ENCODE results near the gene RAB40C. TPM values are rescaled to one million over a fixed set of nuclear protein-coding genes. Genes with fewer than 3 reads are reported as not detected.

The RAB40C gene
- total RNA-seq, 1 experiment from 2014 or later = 15.2 TPM

DNA sequence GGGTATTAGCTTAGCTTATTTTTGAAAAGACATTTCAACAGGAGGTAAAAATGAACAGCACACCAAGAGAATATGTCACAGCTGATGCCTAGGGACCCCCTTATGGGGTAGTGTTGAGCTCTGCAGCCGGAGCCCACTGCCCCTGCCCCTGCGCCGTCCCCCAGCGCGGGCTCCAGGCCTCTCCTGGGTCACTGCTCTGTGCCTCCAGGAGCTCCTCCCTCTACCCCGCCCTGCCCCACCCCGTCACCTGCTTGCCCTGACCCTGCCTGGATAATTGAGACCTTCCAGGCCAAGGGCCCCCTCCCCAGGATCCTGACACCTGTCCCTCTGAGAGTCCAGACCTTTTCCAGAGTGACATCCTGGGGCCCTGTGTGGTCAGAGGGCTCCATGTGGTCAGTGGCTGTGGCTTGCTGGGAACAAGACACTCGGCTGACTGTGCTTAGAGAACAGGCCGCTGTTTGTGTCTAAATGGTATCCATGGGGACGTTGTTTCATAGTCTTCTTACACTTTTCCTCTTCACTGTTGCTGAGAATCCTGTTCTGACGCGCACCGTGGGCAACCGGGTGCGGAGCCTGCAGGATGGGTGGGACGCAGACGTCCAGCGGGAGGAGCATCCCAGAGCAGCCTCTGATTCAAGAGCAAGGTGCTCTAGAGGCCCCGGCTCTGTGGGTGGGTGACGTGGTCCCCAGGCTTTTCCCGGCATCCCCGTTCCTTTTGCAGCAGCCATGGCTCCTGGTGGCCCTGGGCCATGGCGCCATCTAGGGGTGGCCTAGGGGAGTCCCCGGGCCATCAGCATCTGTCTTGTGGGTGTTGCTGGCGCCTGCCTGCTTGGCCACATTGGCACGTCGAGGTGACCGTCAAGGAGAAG, 20.9 kb downstream of the RAB40C start:
- DNase-seq (ENCODE audit: low read depth) = no peak

DNA sequence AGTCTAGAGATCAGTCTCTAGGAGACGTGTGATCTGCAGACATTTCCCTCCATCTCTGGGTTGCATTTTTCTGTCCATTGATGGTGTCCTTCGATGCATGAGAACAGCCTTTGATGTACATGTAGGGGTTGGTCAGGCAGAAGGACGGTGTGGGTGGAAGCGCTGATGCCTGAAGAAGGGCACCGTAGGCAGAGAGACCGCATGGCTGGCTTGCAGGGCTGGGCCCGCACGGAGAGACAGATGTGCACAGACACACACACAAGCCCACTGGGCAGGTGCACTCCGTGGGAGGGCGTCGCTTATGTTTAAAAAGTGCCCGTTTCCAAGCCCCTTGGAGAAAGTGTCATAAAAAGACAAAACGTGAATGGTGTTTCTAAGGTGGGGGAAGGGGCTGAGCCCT, 25.3 kb downstream of the RAB40C start:
- no peak for DNase-seq (ENCODE audit: low read depth)

DNA sequence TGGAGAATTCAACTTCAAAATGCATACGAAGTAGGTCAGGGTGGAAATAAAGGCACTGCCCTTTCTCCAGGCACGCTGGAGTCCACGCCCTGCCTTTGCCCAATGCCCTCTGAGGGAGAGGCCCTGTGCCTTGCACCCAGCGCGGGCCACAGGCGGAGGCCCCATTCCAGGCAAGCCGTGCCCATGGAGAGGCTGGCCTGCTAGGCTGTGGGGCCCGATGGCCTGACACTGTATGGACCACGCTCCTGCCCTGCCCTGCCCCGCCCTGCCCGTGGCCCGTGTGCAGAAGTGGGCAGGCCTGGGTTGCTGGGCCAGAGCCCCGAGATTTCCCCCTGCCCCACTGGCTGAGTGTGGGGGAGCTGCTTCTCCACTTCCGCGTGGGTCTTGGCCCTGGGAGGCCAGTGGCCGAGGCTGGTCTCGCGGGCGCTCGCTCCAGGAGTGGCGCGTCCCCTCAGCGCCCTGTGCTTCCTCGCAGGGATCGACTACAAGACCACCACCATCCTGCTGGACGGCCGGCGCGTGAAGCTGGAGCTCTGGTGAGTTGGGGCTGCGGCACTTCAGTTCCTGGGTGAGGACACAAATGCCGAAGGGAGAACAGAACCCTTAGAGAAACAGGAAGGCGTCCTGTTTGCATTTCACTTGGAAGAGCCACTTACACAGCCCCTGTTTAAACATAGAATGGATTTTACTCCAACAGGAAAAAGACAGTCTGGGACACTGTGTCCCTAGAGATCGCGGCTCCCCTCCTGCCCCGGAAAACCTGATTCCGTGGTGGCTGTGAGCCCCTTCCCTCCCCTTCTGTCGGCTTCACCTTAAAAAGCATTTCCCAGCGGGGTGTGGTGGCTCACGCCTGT, 27.1 kb downstream of the RAB40C start:
- no peak for DNase-seq (ENCODE audit: low read depth)

DNA sequence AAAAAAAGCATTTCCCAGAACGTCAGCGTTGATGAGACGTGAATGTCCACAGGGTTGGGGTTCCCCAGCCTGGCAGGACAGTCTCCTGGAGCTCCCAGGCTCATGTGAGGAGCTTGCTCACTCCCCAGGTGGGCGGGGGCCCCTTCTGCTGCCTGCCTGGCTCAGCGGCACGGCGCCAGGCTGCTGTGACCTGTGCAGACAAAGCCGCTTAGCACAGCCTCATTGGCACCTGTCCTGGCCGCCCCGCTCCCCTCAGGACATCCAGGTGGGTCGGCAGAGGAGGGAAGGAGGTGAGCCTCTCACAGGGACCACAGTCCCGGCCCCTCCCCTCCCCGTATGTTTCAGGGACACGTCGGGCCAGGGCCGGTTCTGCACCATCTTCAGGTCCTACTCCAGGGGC, 28.0 kb downstream of the RAB40C start:
- DNase-seq (ENCODE audit: low read depth) = no peak

DNA sequence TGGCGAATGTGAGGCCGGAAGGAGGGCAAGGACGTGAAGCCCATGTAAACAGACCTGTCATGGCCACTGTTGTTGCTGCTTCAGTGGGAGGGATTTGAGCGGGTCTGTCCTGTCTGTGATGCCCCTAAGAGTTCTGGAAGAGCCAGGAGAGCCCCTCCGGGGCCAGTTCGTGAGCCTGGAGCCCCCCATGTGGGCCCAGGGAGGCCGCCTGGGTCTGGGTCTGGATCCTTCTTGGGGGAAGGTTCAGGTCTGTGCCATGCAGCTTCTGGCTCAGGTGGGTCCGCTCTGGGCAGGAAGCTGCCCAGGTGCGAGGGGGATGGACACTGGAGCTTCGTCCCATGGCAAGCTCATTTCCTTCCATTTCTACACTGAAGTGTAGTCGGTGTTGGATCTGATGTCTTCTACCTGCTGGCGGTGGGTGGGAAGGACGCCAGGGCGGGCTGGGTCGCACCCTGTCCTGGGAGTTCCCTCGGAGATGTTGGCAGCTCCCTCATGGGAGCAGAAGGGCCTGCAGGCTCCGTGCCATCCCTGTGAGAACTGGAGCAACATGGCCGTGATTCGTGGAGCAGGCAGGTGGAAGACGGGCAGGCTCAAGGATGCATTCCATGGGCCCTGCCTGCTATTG, 29.7 kb downstream of the RAB40C start:
- DNase-seq (ENCODE audit: low read depth) = no peak

DNA sequence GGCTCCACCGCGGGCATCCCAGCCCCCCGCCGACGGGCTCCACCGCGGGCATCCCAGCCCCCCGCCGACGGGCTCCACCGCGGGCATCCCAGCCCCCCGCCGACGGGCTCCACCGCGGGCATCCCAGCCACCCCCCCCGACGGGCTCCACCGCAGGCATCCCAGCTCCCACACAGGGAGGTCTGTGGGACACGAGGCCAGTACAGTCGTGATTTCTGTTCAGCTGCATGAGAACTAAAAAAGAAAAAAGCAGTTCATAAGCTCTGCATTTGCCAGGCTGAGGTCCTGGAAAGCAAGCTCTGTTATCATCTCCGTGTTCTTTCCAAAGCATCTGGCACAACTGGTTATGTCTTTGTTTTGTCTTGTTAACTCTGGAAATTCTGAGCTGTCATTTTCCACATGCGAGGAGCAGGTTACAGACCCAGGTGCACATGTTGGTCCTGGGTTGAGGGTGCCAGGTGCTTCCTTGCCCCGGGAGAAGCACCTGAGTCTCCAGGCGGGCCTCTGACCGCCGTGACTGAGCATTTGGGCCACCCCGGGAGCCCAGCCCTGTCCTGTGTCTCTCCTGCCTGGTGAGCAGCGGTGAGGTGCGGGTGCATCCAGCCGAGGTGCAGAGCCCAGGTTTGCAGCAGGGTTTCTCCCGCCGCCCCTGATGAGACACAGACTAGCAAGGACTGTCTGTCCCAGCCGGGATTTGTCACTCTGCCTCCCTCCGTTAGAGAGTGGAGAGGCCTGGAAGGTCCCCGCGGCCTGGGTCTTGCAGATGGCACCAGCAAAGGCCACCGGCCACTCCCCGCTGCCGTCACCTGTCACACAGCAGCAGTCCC, 31.0 kb downstream of the RAB40C start:
- no peak for DNase-seq (ENCODE audit: low read depth)

DNA sequence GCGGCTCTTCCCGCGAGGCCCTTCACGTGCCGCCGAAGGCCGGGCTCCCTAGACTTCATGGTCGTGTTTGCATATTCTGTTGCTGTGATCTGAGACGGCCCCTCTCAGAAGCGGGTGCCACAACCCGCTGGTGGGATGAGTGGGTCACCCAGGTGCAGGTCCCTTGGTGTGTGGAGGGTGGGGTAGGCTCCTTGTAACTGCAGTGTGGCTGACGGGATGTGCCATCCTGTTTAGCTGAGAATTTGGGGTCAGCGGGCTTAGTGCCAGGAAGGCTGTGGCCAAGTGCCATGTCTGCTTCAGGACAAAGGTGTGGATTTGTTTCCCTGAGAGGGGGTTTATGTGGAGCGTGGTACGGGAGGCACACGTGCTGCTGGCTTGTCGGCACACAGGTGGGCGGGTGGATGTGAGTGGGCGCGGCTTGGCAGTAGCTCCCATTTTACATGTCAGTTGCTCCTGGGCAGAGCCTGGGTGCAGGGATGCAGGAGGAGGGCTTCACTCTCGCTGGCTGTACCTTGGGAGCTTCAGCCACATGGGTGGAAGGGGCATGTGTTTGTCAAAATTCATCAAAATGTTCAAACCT, 31.8 kb downstream of the RAB40C start:
- no peak for DNase-seq (ENCODE audit: low read depth)

DNA sequence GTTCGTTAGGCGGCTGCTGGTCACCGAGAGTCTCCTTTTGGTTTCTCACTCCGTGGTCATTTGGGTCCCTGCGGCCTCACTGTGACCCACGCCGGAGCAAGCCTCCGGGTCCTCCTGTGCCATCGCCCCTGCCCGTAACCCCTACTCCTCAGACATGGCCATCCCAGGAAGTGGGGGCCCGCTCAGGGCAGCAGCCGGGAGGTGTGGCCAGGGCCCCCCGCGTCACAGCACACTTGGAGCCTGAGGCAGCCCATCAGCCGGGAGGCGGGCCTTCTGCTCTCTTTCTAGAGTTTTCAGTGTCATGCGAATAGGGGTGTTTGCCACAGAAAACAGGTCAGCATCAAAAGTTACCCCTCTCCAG, 33.0 kb downstream of the RAB40C start:
- no peak for DNase-seq (ENCODE audit: low read depth)

DNA sequence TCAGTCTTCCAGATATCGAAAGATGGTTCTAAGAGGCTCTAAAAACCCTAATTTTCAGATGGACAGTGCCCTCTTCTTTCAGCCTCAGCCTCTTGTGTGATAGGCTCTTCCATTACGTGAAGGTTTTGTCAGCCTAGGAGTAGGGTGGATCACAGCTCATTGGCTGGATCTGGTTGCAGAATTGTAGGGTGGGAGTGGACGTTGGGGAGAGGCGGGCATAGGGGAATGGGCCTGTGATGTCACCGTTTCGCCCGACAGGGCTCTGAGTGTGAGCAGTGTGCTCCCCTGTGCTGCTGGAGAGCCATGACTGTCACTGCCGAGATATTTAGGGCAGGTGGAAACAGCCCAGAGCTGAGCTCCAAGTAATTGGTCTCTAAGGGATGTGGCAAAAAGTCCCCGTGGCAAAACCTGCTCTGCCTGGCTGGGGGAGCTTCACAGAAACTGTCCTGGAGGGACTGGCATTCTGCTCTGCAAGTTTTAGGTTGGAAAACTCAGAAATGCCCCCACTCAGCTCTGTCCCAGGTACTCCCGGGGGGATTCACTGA, 34.7 kb downstream of the RAB40C start:
- DNase-seq (ENCODE audit: low read depth) = no peak

DNA sequence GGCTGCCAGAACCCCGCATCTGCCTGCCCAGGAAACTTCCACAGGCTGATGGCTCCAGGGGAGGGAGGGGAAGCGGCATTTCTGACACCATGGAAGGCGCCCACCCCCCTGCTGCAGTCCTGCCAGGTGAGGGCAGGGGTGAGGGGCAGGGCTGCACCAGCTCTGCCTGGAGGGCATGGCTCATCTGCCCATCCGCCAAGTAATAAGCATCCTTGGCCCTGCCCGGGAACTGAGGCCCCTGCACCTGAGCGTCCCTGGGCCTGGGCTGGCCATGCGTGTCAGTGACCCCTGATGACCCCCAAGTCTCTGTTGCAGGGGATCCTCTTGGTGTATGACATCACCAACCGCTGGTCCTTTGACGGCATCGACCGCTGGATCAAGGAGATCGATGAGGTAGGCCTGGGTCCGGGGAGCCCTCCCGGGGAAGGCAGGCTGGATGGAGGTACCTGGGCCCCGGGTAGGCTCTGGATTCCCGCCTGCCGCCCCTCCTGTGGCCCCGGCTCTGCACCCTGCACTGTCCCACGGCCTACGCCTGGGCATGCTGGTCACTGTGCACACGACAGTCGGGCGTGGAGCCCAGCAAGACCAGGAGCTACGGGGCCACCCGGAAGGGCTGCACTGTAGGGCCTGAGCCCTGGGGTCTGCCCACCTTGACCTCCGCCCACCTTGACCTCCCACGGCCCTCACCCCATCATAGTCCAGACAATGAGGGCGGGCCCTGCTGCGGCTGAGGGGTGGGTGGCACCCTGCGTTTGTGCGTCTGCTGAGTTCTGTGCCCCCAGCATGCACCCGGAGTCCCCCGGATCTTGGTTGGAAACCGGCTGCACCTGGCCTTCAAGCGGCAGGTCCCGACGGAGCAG, 35.5 kb downstream of the RAB40C start:
- DNase-seq (ENCODE audit: low read depth) = no peak

DNA sequence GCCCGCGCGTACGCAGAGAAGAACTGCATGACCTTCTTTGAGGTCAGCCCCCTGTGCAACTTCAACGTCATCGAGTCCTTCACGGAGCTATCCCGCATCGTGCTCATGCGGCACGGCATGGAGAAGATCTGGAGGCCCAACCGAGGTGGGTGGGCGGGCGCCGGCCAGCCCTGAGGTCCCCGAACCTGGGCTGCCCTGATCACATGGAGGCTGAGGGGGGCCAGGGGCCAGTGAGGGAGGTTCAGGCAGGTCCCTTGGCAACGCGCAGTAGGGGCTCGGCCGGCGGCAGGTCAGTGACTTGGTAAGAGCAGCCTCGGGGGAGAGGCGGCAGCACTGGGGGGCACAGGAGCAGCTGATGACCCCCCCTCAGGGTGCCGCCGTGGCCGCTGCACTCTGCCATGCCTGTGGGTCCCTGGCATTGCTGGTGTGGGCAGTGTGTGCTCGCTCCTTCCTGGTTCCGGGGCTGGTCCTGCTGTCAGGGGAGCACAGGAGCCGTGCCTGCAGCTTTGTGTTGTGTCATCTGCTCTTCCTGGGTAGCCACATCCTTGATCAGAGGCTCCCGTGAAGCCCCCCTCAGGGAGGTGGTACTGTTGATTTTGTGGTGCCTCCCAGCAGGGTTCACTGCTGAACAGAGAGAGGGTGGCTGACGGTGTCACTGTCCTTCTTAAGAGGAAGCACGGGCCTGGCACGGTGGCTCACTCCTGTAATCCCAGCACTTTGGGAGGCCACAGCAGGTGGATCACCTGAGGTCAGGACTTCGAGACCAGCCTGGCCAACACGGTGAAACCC, 36.3 kb downstream of the RAB40C start:
- no peak for DNase-seq (ENCODE audit: low read depth)

DNA sequence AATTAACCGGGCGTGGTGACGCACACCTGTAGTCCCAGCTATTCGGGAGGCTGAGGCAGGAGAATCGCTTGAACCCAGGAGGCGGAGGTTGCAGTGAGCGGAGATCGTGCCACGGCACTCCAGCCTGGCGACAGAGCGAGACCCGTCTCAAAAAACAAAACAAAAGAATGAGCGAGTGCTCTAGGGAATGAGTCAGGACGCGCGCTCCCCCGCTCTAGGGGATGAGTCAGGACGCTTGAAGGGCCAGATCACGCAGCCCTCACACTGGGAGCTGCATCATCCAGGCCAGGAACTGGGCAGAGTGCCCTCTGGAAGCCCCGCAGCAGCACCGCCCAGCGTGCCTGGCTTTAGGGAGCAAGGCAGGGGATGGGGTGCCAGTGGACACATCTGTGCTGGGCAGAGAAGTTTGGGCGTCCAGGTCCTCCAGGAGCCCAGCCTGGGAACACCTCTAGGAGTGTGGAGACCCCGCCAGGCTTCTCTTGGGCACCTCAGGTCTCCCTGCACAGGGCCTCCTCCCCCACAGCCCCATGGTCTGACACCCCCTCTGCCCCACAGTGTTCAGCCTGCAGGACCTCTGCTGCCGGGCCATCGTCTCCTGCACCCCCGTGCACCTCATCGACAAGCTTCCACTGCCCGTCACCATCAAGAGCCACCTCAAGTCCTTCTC, 37.1 kb downstream of the RAB40C start:
- DNase-seq (ENCODE audit: low read depth) = peak; percentile 98

DNA sequence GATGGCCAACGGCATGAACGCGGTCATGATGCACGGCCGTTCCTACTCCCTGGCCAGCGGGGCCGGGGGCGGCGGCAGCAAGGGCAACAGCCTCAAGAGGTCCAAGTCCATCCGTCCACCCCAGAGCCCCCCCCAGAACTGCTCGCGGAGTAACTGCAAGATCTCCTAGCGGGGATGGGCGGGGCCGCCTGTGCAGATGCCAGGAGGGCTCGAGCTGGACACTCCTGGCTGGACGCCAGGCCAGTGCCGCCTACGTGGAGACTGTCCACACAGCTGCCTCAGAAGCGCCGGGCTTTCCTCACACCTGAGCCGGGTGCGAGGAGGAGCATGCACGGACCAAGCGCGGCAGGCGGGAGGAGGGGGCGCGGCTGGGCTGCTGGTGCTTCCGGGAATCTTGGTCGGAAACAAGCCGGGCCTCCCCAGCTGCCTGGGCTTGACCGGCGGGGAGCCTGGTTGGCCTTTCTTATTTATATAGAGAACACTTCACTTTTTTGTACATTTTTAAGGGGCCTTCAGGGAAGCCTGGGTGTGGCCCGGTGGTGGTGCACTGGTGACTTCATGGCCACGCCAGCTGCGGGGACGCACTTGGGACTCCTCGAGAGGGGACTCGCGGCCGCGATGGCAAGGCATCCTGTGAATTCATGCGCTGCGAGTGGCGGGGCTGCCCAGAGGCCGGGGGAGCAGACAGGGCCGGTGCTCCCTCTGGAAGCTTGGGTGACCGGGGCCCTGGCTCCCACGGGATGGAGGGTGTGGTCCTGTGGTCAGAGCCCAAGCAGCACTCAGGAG, 37.8 kb downstream of the RAB40C start:
- DNase-seq (ENCODE audit: low read depth) = peak; percentile 36

DNA sequence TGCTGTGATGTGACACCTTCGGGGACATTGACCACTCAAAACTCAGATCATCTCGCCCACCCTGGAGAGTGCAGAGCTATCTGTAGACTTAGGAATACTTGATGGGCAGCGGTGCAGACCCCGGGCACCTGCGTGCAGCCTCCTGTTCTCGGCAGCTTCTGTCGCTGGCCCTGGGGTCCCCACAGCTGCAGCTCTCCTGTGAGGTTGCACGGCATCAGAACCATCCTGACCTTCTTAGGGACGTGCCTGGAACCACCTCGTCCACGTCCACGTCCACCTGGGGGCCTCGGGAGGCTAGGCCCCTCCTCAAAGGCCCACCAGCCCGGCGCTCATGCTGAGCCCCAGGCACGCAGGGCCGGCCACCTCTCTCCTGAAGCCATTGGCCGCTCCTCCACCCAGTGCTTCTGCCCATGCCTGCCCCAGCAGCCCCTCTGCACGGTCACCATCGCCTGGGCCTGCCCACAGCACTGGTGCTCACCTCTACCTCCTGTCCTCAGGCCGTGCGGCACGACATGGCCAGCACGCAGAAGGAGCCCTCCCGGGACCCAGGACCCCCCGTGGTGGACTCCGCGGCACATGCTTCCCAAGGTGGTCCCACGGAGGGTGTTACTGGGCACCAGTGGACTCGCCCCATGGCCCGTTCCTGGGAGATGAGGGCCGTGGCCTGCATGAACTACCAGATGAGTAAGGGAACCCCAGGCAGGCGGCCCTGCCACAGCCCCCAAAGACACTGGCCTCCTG, 38.6 kb downstream of the RAB40C start:
- DNase-seq (ENCODE audit: low read depth) = no peak

DNA sequence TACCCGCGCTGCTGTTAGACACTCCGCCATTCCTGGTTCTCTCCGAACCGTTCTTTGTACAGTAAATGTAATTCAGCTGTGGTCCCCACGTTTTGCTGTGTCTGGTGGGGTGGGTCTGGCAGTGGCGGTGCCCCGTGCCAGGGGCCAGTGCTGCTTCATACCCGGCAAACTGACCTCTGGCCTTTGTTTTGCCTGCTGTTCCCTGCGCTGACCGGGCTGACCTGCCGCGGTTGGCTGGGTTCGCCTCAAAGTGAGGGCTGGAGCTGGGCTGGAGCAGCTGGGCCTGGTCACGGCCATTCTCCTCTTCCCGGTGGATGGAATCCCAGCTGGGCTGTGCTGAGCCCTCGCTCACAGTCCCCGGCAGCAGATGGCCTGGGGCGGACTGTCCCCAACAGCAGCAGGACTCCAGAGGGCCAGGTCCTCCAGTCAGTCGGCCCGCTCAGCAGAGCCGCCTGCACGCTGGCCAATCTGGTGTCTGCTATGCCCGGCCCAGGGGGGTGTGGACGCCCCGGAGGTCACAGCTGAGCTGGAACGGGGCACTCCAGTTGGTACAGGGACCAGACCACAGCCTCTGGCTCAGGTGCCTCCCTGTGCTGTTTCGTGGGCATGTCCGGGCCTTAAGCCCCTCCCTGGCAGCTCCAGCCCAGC, 39.4 kb downstream of the RAB40C start:
- DNase-seq (ENCODE audit: low read depth) = no peak

DNA sequence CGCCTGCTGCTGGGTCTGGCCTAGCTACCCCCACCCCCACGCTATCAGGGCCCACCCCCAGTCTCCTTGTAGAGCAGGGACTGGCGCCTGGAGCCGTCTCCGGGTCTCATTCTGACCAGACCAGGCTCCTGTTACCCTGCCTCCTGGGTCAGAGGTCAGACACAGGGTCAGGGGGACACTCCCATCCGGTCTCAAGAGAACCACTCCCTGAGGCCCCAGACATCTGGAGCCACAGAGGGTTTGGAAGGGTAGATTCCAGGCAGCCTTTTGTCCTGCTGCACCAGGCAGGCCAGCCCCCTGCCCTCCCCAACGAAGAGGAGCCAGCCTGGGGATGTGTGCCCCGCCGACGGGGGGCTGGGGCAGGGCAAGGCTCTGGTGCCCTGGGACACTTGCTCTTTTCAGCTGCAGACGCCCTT, 40.0 kb downstream of the RAB40C start:
- DNase-seq (ENCODE audit: low read depth) = no peak
